HepG2 (cell line): ENCODE data around the gene PPP1R8. TPM values are rescaled to one million over a fixed set of nuclear protein-coding genes. Genes with fewer than 3 reads are reported as not detected.

ENCODE experiments used
- ELF1 ChIP-seq: sonication (generic); formaldehyde crosslinking; IDR thresholded peaks from 2 replicates; pipeline ENCODE4 v1.4.0; 2020; ENCODE audit warnings: missing genetic modification reagents
- LBX2 ChIP-seq: sonication (generic); formaldehyde crosslinking; IDR thresholded peaks from 2 replicates; pipeline ENCODE4 v1.5.0; 2020; ENCODE audit warnings: missing genetic modification reagents, mild to moderate bottlenecking, borderline replicate concordance
- MXD3 ChIP-seq: IDR thresholded peaks from 2 replicates; pipeline ENCODE4 v1.6.1; 2016; ENCODE audit warnings: mild to moderate bottlenecking, missing biosample characterization, missing genetic modification reagents
- RBM22 ChIP-seq: fragments of 200-400 bp; formaldehyde crosslinking; optimal IDR thresholded peaks from 2 replicates; pipeline ENCODE3; 2017; ENCODE audit warnings: mild to moderate bottlenecking, low read length, moderate library complexity
- RERE ChIP-seq: IDR thresholded peaks from 2 replicates; pipeline ENCODE4 v1.6.1; 2016; ENCODE audit warnings: low read depth, missing genetic modification reagents, missing compliant biosample characterization
- XRCC5 ChIP-seq: fragments of 200-400 bp; formaldehyde crosslinking; optimal IDR thresholded peaks from 2 replicates; pipeline ENCODE3; 2017; ENCODE audit warnings: mild to moderate bottlenecking, low read length
- ZHX2 ChIP-seq, 2 experiments: sonication (generic) in 1 of 2; formaldehyde crosslinking in 1 of 2; IDR thresholded peaks; 2 replicates each; pipeline versions ENCODE4 v1.6.1 to v1.9.0; 2014 to 2022; ENCODE audit warnings: antibody characterized with exemption in 1 of 2, borderline replicate concordance in 1 of 2, inconsistent platforms in 1 of 2, low read depth in 1 of 2, missing genetic modification reagents in 1 of 2
- ZNF24 ChIP-seq: fragments of 450-650 bp; IDR thresholded peaks from 2 replicates; pipeline ENCODE4 v1.6.1; 2017; ENCODE audit warnings: antibody characterized with exemption, mild to moderate bottlenecking
- ZNF780A ChIP-seq: sonication (generic); formaldehyde crosslinking; IDR thresholded peaks from 2 replicates; pipeline ENCODE4 v1.8.0; 2022; ENCODE audit warnings: mild to moderate bottlenecking, missing genetic modification reagents, moderate library complexity
- polyA plus RNA-seq, 8 experiments: library from polyadenylated mRNA; depleted of rRNA in 3 of 8; stranded (reverse) in 7 of 8; unstranded in 1 of 8; fragments of >200 nt; fragmentation: Illumina TruSeq in 4 of 8; extraction: Trizol in 4 of 8; gene quantifications; 2 replicates each; pipeline versions ENCODE4 v1.2.1 to v1.2.3, GENCODE V29; 2011 to 2016; ENCODE audit warnings: low read depth in 4 of 8, missing spikeins in 1 of 8, mixed read lengths in 1 of 8; ENCODE audit not compliant: insufficient read depth in 1 of 8
- total RNA-seq, 5 experiments: library from RNA; depleted of rRNA; stranded (reverse); fragments of >200 nt; fragmentation: Illumina TruSeq; extraction: Trizol; gene quantifications; 2 replicates each; pipeline ENCODE4 v1.2.3, GENCODE V29; 2016; ENCODE audit warnings: low read depth in 1 of 5

Gene PPP1R8
- total and polyA plus RNA-seq, 2 of the 13 experiments (the other 11 are each of a cell fraction or from before 2014, with no cell fraction given), result 38.3 to 62.2 TPM

DNA sequence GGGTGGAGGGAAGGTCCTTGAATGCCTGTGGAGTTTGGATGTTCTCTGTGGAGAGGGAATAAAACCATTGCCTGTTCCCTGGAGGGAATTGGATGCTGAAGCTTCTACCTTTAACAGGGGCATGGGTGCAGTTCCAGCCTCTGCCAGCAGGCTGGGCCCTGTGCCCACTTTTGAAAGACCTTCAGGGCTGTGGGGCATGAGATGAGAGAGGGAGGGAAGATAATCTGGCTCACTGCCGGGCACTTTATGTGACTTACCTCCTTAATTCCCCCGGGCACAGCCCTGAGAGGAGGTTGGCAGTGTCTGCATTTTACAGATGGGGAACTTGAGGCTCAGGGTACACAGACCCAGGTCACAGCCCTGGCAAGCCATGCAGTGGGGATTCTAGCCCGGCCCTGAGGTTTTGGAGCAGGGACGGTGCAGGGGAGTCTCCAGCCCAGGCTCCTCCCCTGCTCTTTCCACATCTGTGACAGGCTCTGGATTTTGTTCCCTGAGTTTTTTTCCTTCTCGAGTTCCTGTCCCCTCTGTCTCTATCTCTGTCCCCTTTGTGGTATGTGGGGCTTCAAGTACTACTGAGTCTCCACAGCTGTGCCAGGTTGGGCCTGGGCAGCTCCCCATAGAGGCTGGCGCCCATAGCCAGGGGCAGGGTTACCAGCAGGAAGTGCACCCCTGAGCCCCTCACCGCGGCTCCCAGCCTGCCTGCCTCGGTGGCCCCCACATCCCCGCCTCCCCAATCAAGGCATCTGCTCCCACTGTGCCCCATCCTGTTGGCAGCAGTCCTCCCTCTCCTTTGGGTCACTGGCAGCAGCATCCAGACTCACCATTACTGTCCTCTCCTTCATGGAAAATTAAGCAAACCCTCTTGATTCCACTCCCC is 27.7 kb downstream of the PPP1R8 start (continued):
- TF ChIP-seq MXD3 (CRISPR knock-in tag) (no peak), RERE (no peak), RBM22 (no peak), ELF1 (CRISPR knock-in tag) (no peak), ZHX2 (IDR thresholded peaks at IDR 0.05; ENCODE audit: low read depth) (no peak), ZHX2 (CRISPR knock-in tag; IDR thresholded peaks at IDR 0.05; ENCODE audit: borderline replicate concordance) (no peak), ZNF780A (CRISPR knock-in tag) (no peak), LBX2 (CRISPR knock-in tag) (no peak), ZNF24 (no peak), XRCC5 (no peak)
